ENCODE data around the gene HIF1A. TPM values are rescaled to one million over a fixed set of nuclear protein-coding genes. Genes with fewer than 3 reads are reported as not detected.
A peak's percentile ranks its signal among the peaks of the same experiment; 100 is the strongest.

The HIF1A gene
- total and polyA plus RNA-seq, 2 donors (not counting 1 experiment from before 2014, with no cell fraction given), result 44.2 to 261 TPM

- 33% methylated on average over 1 of the region's 2 CpGs for WGBS (ENCODE audit: insufficient coverage)
- no peak for DNase-seq
- ChIA-PET CTCF (interaction anchor here (0.7 to 0.9 kb wide), 2 partner anchors 14 to 51 kb away, joined by 3 to 4 read pairs; no protein-coding TSS in a partner anchor), POLR2A (interaction anchor here (0.6 to 1.6 kb wide), 3 partner anchors 27 to 213 kb away, joined by 3 to 6 read pairs (median 5); no protein-coding TSS in a partner anchor)
- H3K36me3 ChIP-seq (replicated peaks in 1 of 2; ENCODE audit: control extremely low read depth in 1 of 2, control insufficient read depth in 1 of 2, extremely low read depth in 1 of 2, insufficient read depth in 2 of 2, low read length in 1 of 2), result no peaks in the 10 kb centered on the region
- Mint-ChIP-seq H3K27me3 (no peaks in the 10 kb centered on the region), H3K4me1 (peaks cover 8% of the 10 kb centered on the region), H3K27ac (no peak overlapping the region), H3K9me3 (ENCODE audit: insufficient read depth) (peaks cover 4% of the 10 kb centered on the region), H3K4me3 (no peak overlapping the region)
- H4K20me1 ChIP-seq (ENCODE audit: control insufficient read depth, insufficient read depth, low read length, poor library complexity, severe bottlenecking), result peaks cover 7% of the 10 kb centered on the region
- peak overlapping the region; percentile 13 for H2AFZ ChIP-seq (ENCODE audit: insufficient read depth, low read depth, low read length, poor library complexity, severe bottlenecking)
- H3K4me1 ChIP-seq (ENCODE audit: control insufficient read depth in 2 of 2, insufficient read depth in 2 of 2, low read length in 2 of 2), result peaks cover 5 to 8% of the 10 kb centered on the region in 2 donors
- H3K27ac ChIP-seq (ENCODE audit: low read length in 2 of 2), result no peak overlapping the region
- no peak for ATAC-seq (ENCODE audit: low read depth)
- peaks cover 0 to 2% (median 0%) of the 10 kb centered on the region in 3 donors for H3K9me3 ChIP-seq (ENCODE audit: control extremely low read depth in 1 of 3, control insufficient read depth in 2 of 3, insufficient read depth in 1 of 3, low read length in 2 of 3)
- peaks cover 7% of the 10 kb centered on the region for H3K79me2 ChIP-seq (ENCODE audit: control insufficient read depth, insufficient read depth, low read length)
- no peak overlapping the region for H3K9ac ChIP-seq (ENCODE audit: low read length)
- TF ChIP-seq EZH2 (IDR thresholded peaks at IDR 0.05; ENCODE audit: borderline replicate concordance, insufficient read depth, low read depth, low read length, poor library complexity, severe bottlenecking) (no peak), CTCF (IDR thresholded peaks at IDR 0.05) (no peak)
- no peaks in the 10 kb centered on the region for H3K27me3 ChIP-seq (replicated peaks in 1 of 4; ENCODE audit: control extremely low read depth in 1 of 4, control insufficient read depth in 3 of 4, insufficient read depth in 4 of 4, low read length in 3 of 4)
- intact Hi-C loops (cut with micrococcal nuclease), result no loop called here
- no peak overlapping the region for H3K4me3 ChIP-seq (ENCODE audit: control extremely low read depth in 1 of 5, extremely low read depth in 1 of 5, insufficient read depth in 1 of 5, low read depth in 2 of 5, low read length in 4 of 5)
- H3K4me2 ChIP-seq (replicated peaks; ENCODE audit: low read depth, low read length, poor library complexity, severe bottlenecking), result no peak overlapping the region
Measured at GRCh38 chr14:61690982-61691381, 4.3 kb upstream of the HIF1A start.

- no peak overlapping the region for H3K27ac ChIP-seq (ENCODE audit: low read length in 2 of 2)
Measured at GRCh38 chr14:61691495-61691894, 3.8 kb upstream of the HIF1A start.

More at GRCh38 chr14:61691495-61691894, 3.8 kb upstream of the HIF1A start:
- Histone ChIP-seq H4K20me1 (ENCODE audit: control insufficient read depth, insufficient read depth, low read length, poor library complexity, severe bottlenecking) (peaks cover 12% of the 10 kb centered on the region), H3K9me3 (ENCODE audit: control extremely low read depth in 1 of 3, control insufficient read depth in 2 of 3, insufficient read depth in 1 of 3, low read length in 2 of 3) (peaks cover 0 to 2% (median 0%) of the 10 kb centered on the region in 3 donors), H3K36me3 (replicated peaks in 1 of 2; ENCODE audit: control extremely low read depth in 1 of 2, control insufficient read depth in 1 of 2, extremely low read depth in 1 of 2, insufficient read depth in 2 of 2, low read length in 1 of 2) (no peaks in the 10 kb centered on the region), H2AFZ (ENCODE audit: insufficient read depth, low read depth, low read length, poor library complexity, severe bottlenecking) (peak overlapping the region; percentile 13), H3K4me2 (replicated peaks; ENCODE audit: low read depth, low read length, poor library complexity, severe bottlenecking) (no peak overlapping the region), H3K4me3 (ENCODE audit: control extremely low read depth in 1 of 5, extremely low read depth in 1 of 5, insufficient read depth in 1 of 5, low read depth in 2 of 5, low read length in 4 of 5) (no peak overlapping the region), H3K27me3 (replicated peaks in 1 of 4; ENCODE audit: control extremely low read depth in 1 of 4, control insufficient read depth in 3 of 4, insufficient read depth in 4 of 4, low read length in 3 of 4) (no peaks in the 10 kb centered on the region), H3K4me1 (ENCODE audit: control insufficient read depth in 2 of 2, insufficient read depth in 2 of 2, low read length in 2 of 2) (peaks cover 5 to 8% of the 10 kb centered on the region in 2 donors), H3K79me2 (ENCODE audit: control insufficient read depth, insufficient read depth, low read length) (peaks cover 12% of the 10 kb centered on the region), H3K9ac (ENCODE audit: low read length) (no peak overlapping the region)
- CTCF ChIA-PET, result interaction anchor here (0.7 to 0.9 kb wide), 3 partner anchors 15 to 51 kb away, joined by 3 to 4 read pairs (median 4); no protein-coding TSS in a partner anchor
- POLR2A ChIA-PET, result interaction anchor here (0.6 to 1.6 kb wide), 2 partner anchors 28 to 55 kb away, joined by 3 to 6 read pairs; no protein-coding TSS in a partner anchor
- H3K27me3 Mint-ChIP-seq, result no peaks in the 10 kb centered on the region
- no peak for DNase-seq
- no peak overlapping the region for H3K27ac Mint-ChIP-seq
- TF ChIP-seq CTCF (IDR thresholded peaks at IDR 0.05), result no peak
- peaks cover 8% of the 10 kb centered on the region for H3K4me1 Mint-ChIP-seq
- peaks cover 4% of the 10 kb centered on the region for H3K9me3 Mint-ChIP-seq (ENCODE audit: insufficient read depth)
- no peak overlapping the region for H3K4me3 Mint-ChIP-seq
- no peak for ATAC-seq (ENCODE audit: low read depth)
- intact Hi-C loops (cut with micrococcal nuclease), result no loop called here

Measured in B cell (primary cell).